Gastrocnemius medialis (tissue), 4 donors: ENCODE data around the gene AQP12A. TPM values are rescaled to one million over a fixed set of nuclear protein-coding genes. Genes with fewer than 3 reads are reported as not detected.

ENCODE experiments used
- ATAC-seq, 2 donors: fragments of 150-250 bp; one replicate each; pipeline ENCODE4 v1.9.1; 2016
- DNase-seq, 2 donors: peaks; one replicate each; pipeline ENCODE4 v3.0.0-alpha.2; 2019
- H3K27ac ChIP-seq, 4 donors: fragments of 200-600 bp; sonication (generic); 1 replicate in 1 of 4; 2 replicates in 3 of 4; pipeline ENCODE4 v1.5.1; 2016 to 2018; ENCODE audit warnings: mild to moderate bottlenecking in 2 of 4, moderate library complexity in 1 of 4
- H3K27me3 ChIP-seq, 3 donors: fragments of 200-600 bp; sonication (generic) in 2 of 3; 1 replicate in 1 of 3; 2 replicates in 2 of 3; pipeline versions ENCODE4 v1.5.1 to v1.6.0; 2016 to 2019; ENCODE audit warnings: mild to moderate bottlenecking in 1 of 3, moderate library complexity in 1 of 3
- H3K36me3 ChIP-seq, 2 donors: fragments of 200-600 bp; sonication (generic) in 1 of 2; one replicate each; pipeline ENCODE4 v1.5.1; 2017 to 2018
- H3K4me1 ChIP-seq, 2 donors: fragments of 200-600 bp; sonication (generic) in 1 of 2; one replicate each; pipeline ENCODE4 v1.5.1; 2016 to 2017; ENCODE audit warnings: mild to moderate bottlenecking in 2 of 2
- H3K4me3 ChIP-seq, 4 donors: fragments of 200-600 bp; sonication (generic) in 3 of 4; 1 replicate in 1 of 4; 2 replicates in 3 of 4; pipeline ENCODE4 v1.5.1; 2016 to 2019; ENCODE audit warnings: mild to moderate bottlenecking in 2 of 4
- H3K9me3 ChIP-seq, 3 donors: fragments of 200-600 bp; sonication (generic) in 2 of 3; 1 replicate in 1 of 3; 2 replicates in 2 of 3; pipeline ENCODE4 v1.5.1; 2016 to 2019
- CTCF ChIP-seq, 5 experiments: fragments of 450-650 bp in 3 of 5; fragments of 200-600 bp in 2 of 5; sonication (generic) in 2 of 5; IDR thresholded peaks in 4 of 5; conservative IDR thresholded peaks in 1 of 5; 1 replicate in 4 of 5; 2 replicates in 1 of 5; pipeline ENCODE4 v1.5.1; 2016 to 2019; ENCODE audit warnings: antibody characterized with exemption in 5 of 5, mild to moderate bottlenecking in 3 of 5, moderate library complexity in 3 of 5
- POLR2A ChIP-seq, 2 donors: fragments of 450-650 bp; IDR thresholded peaks; one replicate each; pipeline ENCODE4 v1.6.1; 2017; ENCODE audit warnings: antibody characterized with exemption in 2 of 2, mild to moderate bottlenecking in 2 of 2, moderate library complexity in 2 of 2
- in situ Hi-C, 4 donors: fragments of 200-750 bp; cut with MboI; loops; one replicate each; pipeline versions ENCODE4 v1.15.0 to v1.8.0; 2017; ENCODE audit warnings: low sequenced_read_pairs in 4 of 4
- intact Hi-C: fragments of 100-400 bp; cut with DNase I; formaldehyde crosslinking; loops from one replicate; pipeline ENCODE4 v1.15.1; 2023; ENCODE audit warnings: low total_unique reads
- total RNA-seq, 4 donors: library from RNA; depleted of rRNA; stranded (reverse); fragments of >200 nt; gene quantifications; one replicate each; pipeline versions ENCODE4 v1.1.0 to v1.2.3, GENCODE V29; 2016

Gene AQP12A
- total RNA-seq, 4 donors from 2014 or later, result not detected

GRCh38 chr2:240720686-240721595 lies 29.3 kb downstream of the AQP12A start:
- Histone ChIP-seq H3K36me3 (no peaks in the 10 kb centered on the region), H3K9me3 (no peaks in the 10 kb centered on the region), H3K4me3 (no peak overlapping the region), H3K27ac (no peak overlapping the region), H3K4me1 (no peaks in the 10 kb centered on the region), H3K27me3 (no peaks in the 10 kb centered on the region)
- intact Hi-C loops (no loop called here), in situ Hi-C loops (loop anchor here in 3 of 4 donors (25.0 kb wide), 1 partner anchor 209 kb away; no protein-coding TSS in a partner anchor)
- no peak for TF ChIP-seq CTCF (IDR thresholded peaks at IDR 0.05 in 4 of 5, conservative IDR thresholded peaks at IDR 0.05 in 1 of 5)
- TF ChIP-seq POLR2A (IDR thresholded peaks at IDR 0.05), result no peak
- no peak for ATAC-seq
- DNase-seq, result no peak

GRCh38 chr2:240721596-240722180 lies 30.0 kb downstream of the AQP12A start:
- in situ Hi-C loops (loop anchor here in 3 of 4 donors (25.0 kb wide), 1 partner anchor 209 kb away; no protein-coding TSS in a partner anchor), intact Hi-C loops (no loop called here)
- TF ChIP-seq CTCF (IDR thresholded peaks at IDR 0.05 in 4 of 5, conservative IDR thresholded peaks at IDR 0.05 in 1 of 5) (no peak), POLR2A (IDR thresholded peaks at IDR 0.05) (no peak)

DNA sequence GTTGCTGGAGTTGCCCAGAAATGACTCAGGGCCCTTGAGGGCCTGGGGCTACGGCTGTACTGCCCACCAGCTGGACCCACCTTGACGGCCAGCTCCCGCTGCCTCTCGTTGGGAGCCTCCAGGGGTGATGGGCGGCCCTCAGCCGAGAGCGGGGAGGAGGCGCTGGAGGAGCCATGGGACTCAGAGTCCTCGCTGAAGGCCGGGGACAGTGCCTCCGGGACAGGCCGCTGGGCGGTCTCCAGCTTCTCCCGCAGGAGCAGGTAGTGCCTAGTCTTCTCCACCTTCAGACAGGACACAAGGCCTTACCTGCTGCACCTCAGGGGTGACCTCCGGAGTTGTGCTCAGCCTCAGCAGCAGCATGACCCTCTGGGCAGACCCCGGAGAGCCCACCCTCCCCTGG lies 30.7 kb downstream of the AQP12A start:
- Histone ChIP-seq H3K4me1 (no peaks in the 10 kb centered on the region), H3K9me3 (no peaks in the 10 kb centered on the region), H3K27ac (no peak overlapping the region), H3K27me3 (no peaks in the 10 kb centered on the region), H3K4me3 (no peak overlapping the region), H3K36me3 (no peaks in the 10 kb centered on the region)
- TF ChIP-seq CTCF (IDR thresholded peaks at IDR 0.05 in 4 of 5, conservative IDR thresholded peaks at IDR 0.05 in 1 of 5) (no peak), POLR2A (IDR thresholded peaks at IDR 0.05) (no peak)
- in situ Hi-C loops (loop anchor here in 3 of 4 donors (25.0 kb wide), 1 partner anchor 210 kb away; no protein-coding TSS in a partner anchor), intact Hi-C loops (no loop called here)
- no peak for ATAC-seq
- no peak for DNase-seq

More at GRCh38 chr2:240721596-240722180, 30.0 kb downstream of the AQP12A start:
- no peak overlapping the region for H3K27ac ChIP-seq
- no peaks in the 10 kb centered on the region for H3K9me3 ChIP-seq
- no peaks in the 10 kb centered on the region for H3K36me3 ChIP-seq
- no peak overlapping the region for H3K4me3 ChIP-seq
- H3K4me1 ChIP-seq, result no peaks in the 10 kb centered on the region
- no peaks in the 10 kb centered on the region for H3K27me3 ChIP-seq
- DNase-seq (no peak), ATAC-seq (no peak)

DNA sequence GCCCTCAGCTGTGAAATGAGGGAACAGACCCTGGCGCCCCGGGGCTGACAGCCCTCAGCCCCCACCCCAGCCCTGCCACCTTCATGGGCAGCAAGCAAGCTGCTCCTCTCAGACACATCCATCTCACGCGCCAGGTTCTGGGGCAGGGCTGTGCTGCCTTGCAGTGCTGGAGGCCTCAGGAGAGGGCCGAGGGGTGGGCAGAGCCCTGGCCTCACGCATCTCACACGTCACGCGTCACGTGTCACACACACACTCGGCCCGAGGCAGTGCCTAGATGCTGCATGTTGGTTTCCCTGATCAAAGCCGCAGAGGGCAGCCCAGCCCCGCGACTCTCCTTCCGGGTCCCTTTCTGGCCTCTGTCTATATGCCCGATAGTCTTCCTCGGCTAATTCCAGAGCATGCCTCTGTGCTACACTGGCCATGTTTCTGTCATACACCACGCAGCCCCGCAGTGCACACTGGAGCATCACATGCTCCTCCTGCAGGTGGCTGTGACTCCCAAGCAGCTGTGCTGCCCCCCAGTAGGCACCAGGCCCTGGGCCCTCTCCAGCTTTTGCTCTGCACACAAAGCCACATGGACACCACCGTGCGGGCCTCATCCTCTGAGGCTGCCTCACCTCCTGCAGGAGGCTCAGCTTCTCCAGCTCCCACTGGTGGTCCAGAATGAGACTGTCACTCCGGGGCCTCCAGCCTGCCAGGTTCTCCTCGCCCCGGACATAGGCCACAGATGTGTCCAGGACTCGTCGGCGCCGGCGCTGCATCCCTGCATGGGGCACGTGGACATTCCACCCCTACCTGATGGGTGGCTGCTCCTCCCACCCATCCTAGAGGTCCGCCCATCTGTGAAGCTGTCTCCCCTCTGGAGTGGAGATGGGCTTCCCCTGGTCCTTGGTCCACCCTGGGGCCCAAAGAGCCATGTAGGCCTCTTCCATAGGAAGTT lies 31.4 kb downstream of the AQP12A start:
- Histone ChIP-seq H3K27me3 (no peaks in the 10 kb centered on the region), H3K27ac (no peak overlapping the region), H3K4me3 (no peak overlapping the region), H3K4me1 (no peaks in the 10 kb centered on the region), H3K9me3 (no peaks in the 10 kb centered on the region), H3K36me3 (no peaks in the 10 kb centered on the region)
- in situ Hi-C loops, result loop anchor here in 3 of 4 donors (25.0 kb wide), 1 partner anchor 211 kb away; no protein-coding TSS in a partner anchor
- intact Hi-C loops, result no loop called here
- TF ChIP-seq POLR2A (IDR thresholded peaks at IDR 0.05) (no peak), CTCF (IDR thresholded peaks at IDR 0.05 in 4 of 5, conservative IDR thresholded peaks at IDR 0.05 in 1 of 5) (no peak)
- ATAC-seq (no peak), DNase-seq (no peak)
